SK-N-SH (cell line): ENCODE measurements around the gene USP2. TPM values are rescaled to one million over a fixed set of nuclear protein-coding genes. Genes with fewer than 3 reads are reported as not detected.

Experiments
- CTCF ChIA-PET: fragments of 300-600, 350-600 bp; formaldehyde crosslinking; extraction: SDS; loops from one replicate; lab custom pipeline; 2021; lab: Yijun Ruan, JAX
- POLR2A ChIA-PET: fragments of 350-600 bp; sonication (Branson Sonifier 250); formaldehyde crosslinking; extraction: SDS; loops from one replicate; lab custom pipeline; 2020; ENCODE audit warnings: antibody characterized with exemption, inconsistent platforms; lab: Yijun Ruan, JAX
- DNase-seq: peaks from one replicate; pipeline ENCODE4 v3.0.0; 2012
- H2AFZ ChIP-seq: fragments of 200-600 bp; sonication (generic); 2 replicates; pipeline ENCODE4 v1.8.1; 2016; ENCODE audit warnings: antibody characterized with exemption, mild to moderate bottlenecking, low read depth
- H3F3A ChIP-seq: fragments of 200-600 bp; sonication (generic); replicated peaks from 2 replicates; pipeline ENCODE3; 2016; ENCODE audit warnings: antibody characterized with exemption, mild to moderate bottlenecking; ENCODE audit not compliant: insufficient read depth
- H3K27ac ChIP-seq, 2 experiments: fragments of 200-500 bp in 1 of 2; fragments of 200-600 bp in 1 of 2; sonication (Bioruptor generic) in 1 of 2; sonication (generic), shearing (Covaris generic) in 1 of 2; 2 replicates each; pipeline versions ENCODE4 v1.5.1 to v1.6.1; 2014 to 2016; ENCODE audit warnings: low read depth in 2 of 2, inconsistent platforms in 1 of 2, low read length in 1 of 2, mild to moderate bottlenecking in 1 of 2, mixed read lengths in 1 of 2
- H3K27me3 ChIP-seq: fragments of 200-600 bp; sonication (generic), shearing (Covaris generic); 2 replicates; pipeline ENCODE4 v1.6.1; 2016; ENCODE audit warnings: mixed run types; ENCODE audit not compliant: insufficient read depth
- H3K36me3 ChIP-seq, 2 experiments: fragments of 200-500 bp in 1 of 2; fragments of 200-600 bp in 1 of 2; sonication (Bioruptor generic) in 1 of 2; sonication (generic) in 1 of 2; replicated peaks in 1 of 2; 2 replicates each; pipeline versions ENCODE3 to v1.5.1; 2014 to 2016; ENCODE audit warnings: low read length in 1 of 2, mild to moderate bottlenecking in 1 of 2; ENCODE audit not compliant: insufficient read depth in 2 of 2, control insufficient read depth in 1 of 2
- H3K4me1 ChIP-seq, 2 experiments: fragments of 200-500 bp in 1 of 2; fragments of 200-600 bp in 1 of 2; sonication (Bioruptor generic) in 1 of 2; sonication (generic), shearing (Covaris generic) in 1 of 2; 2 replicates each; pipeline versions ENCODE4 v1.5.1 to v1.6.1; 2014 to 2016; ENCODE audit warnings: low read depth in 1 of 2, low read length in 1 of 2, mixed run types in 1 of 2; ENCODE audit not compliant: insufficient read depth in 2 of 2, control insufficient read depth in 1 of 2
- H3K4me2 ChIP-seq: fragments of 200-600 bp; sonication (generic), shearing (Covaris generic); 2 replicates; pipeline ENCODE4 v1.6.1; 2017; ENCODE audit warnings: mixed run types
- H3K4me3 ChIP-seq, 2 experiments: fragments of 200-500 bp in 1 of 2; fragments of 200-600 bp in 1 of 2; sonication (Bioruptor generic) in 1 of 2; sonication (generic), shearing (Covaris generic) in 1 of 2; 2 replicates each; pipeline versions ENCODE4 v1.5.1 to v1.8.1; 2014 to 2016; ENCODE audit warnings: low read depth in 2 of 2, inconsistent platforms in 1 of 2, low read length in 1 of 2, mild to moderate bottlenecking in 1 of 2, mixed read lengths in 1 of 2, moderate library complexity in 1 of 2
- H3K79me2 ChIP-seq: fragments of 200-600 bp; sonication (generic); 2 replicates; pipeline ENCODE4 v1.8.1; 2017; ENCODE audit warnings: mild to moderate bottlenecking; ENCODE audit not compliant: insufficient read depth
- H3K9ac ChIP-seq: fragments of 200-600 bp; sonication (generic); 2 replicates; pipeline ENCODE4 v1.6.1; 2017; ENCODE audit warnings: mixed run types
- H3K9me2 ChIP-seq: fragments of 200-600 bp; sonication (generic); 2 replicates; pipeline ENCODE4 v1.6.1; 2017; ENCODE audit warnings: mixed run types
- H3K9me3 ChIP-seq: fragments of 200-600 bp; sonication (generic); 2 replicates; pipeline ENCODE4 v1.6.1; 2017; ENCODE audit warnings: mixed run types, mild to moderate bottlenecking, moderate library complexity
- H4K20me1 ChIP-seq: fragments of 200-600 bp; sonication (generic); 2 replicates; pipeline ENCODE4 v1.6.1; 2017; ENCODE audit warnings: mild to moderate bottlenecking, mixed run types; ENCODE audit not compliant: insufficient read depth
- CHD2 ChIP-seq: fragments of 150-350 bp; IDR thresholded peaks from 2 replicates; pipeline ENCODE4 v1.6.1; 2018; ENCODE audit warnings: low read length; ENCODE audit not compliant: partially characterized antibody
- CTCF ChIP-seq: fragments of 200-600 bp; sonication (generic); IDR thresholded peaks from 2 replicates; pipeline ENCODE4 v1.6.1; 2017; ENCODE audit warnings: antibody characterized with exemption, mild to moderate bottlenecking, moderate library complexity
- EP300 ChIP-seq, 2 experiments: IDR thresholded peaks; 2 replicates each; pipeline versions ENCODE4 v1.4.0 to v1.6.1; 2012; ENCODE audit warnings: borderline replicate concordance in 1 of 2, low read depth in 1 of 2, low read length in 1 of 2
- EZH2phosphoT487 ChIP-seq: fragments of 200-600 bp; sonication (generic); IDR thresholded peaks from 2 replicates; pipeline ENCODE4 v1.6.1; 2017; ENCODE audit warnings: low read depth, mixed run types, mild to moderate bottlenecking, antibody characterized with exemption, moderate library complexity, borderline replicate concordance
- NFIC ChIP-seq: IDR thresholded peaks from 2 replicates; pipeline ENCODE4 v1.4.0; 2012; ENCODE audit warnings: borderline replicate concordance
- NRF1 ChIP-seq: IDR thresholded peaks from 2 replicates; pipeline ENCODE4 v1.6.1; 2012; ENCODE audit warnings: low read depth, mild to moderate bottlenecking, low read length
- RCOR1 ChIP-seq: fragments of 150-350 bp; IDR thresholded peaks from 2 replicates; pipeline ENCODE4 v1.6.1; 2017; ENCODE audit warnings: antibody characterized with exemption, low read length
- REST ChIP-seq: IDR thresholded peaks from 2 replicates; pipeline ENCODE4 v1.6.1; 2012; ENCODE audit warnings: mild to moderate bottlenecking, low read depth, low read length, moderate library complexity
- RFX5 ChIP-seq: IDR thresholded peaks from 2 replicates; pipeline ENCODE4 v1.6.1; 2012; ENCODE audit warnings: mild to moderate bottlenecking, improper control_type of control experiment, low read length
- RXRA ChIP-seq: IDR thresholded peaks from 2 replicates; pipeline ENCODE4 v1.4.0; 2012; ENCODE audit warnings: low read depth, mild to moderate bottlenecking, borderline replicate concordance
- SIN3A ChIP-seq: IDR thresholded peaks from 2 replicates; pipeline ENCODE4 v1.6.1; 2012; ENCODE audit warnings: low read depth, mild to moderate bottlenecking, low read length, moderate library complexity, borderline replicate concordance
- SMC3 ChIP-seq: IDR thresholded peaks from 2 replicates; pipeline ENCODE4 v1.6.1; 2012; ENCODE audit warnings: low read depth, low read length, improper control_type of control experiment
- TCF12 ChIP-seq: IDR thresholded peaks from 2 replicates; pipeline ENCODE4 v1.4.0; 2012
- TEAD4 ChIP-seq: IDR thresholded peaks from 2 replicates; pipeline ENCODE4 v1.4.0; 2012; ENCODE audit warnings: mild to moderate bottlenecking, borderline replicate concordance; ENCODE audit not compliant: insufficient read depth
- YY1 ChIP-seq: IDR thresholded peaks from 2 replicates; pipeline ENCODE4 v1.4.0; 2012; ENCODE audit warnings: low read depth, mild to moderate bottlenecking
- WGBS: methylation state at CpG from one replicate; pipeline ENCODE4 v1.1.6; 2017; ENCODE audit warnings: low lambda C conversion rate; 5-methylcytosine and 5-hydroxymethylcytosine counted together
- polyA plus RNA-seq, 3 experiments: library from polyadenylated mRNA; depleted of rRNA; stranded (reverse); fragments of >200 nt; gene quantifications; 2 replicates each; pipeline ENCODE4 v1.2.3, GENCODE V29; 2012
- TF ChIP-seq, protein P1 (sequence below): IDR thresholded peaks from 2 replicates; pipeline ENCODE4 v1.4.0; 2012; ENCODE audit warnings: low read depth, borderline replicate concordance
- TF ChIP-seq, protein P2 (sequence below): IDR thresholded peaks from 2 replicates; pipeline ENCODE4; 2012

Gene USP2
- polyA plus RNA-seq, 1 of the 3 experiments (the other 2 are of a cell fraction), result 0.97 TPM

- no peak overlapping the region for H3K9ac ChIP-seq
- H3K4me1 ChIP-seq, result peaks cover 0 to 5% of the 10 kb centered on the region in 2 experiments; a peak in 1 of 4 replicates
- H3K27me3 ChIP-seq, result no peaks in the 10 kb centered on the region
- no peak for TF ChIP-seq SIN3A
- TF ChIP-seq REST, result no peak
- TF ChIP-seq RCOR1, result no peak
- TF ChIP-seq NRF1, result no peak
- no peak for TF ChIP-seq EZH2phosphoT487
- TF ChIP-seq CHD2, result no peak
- TF ChIP-seq, protein P1, sequence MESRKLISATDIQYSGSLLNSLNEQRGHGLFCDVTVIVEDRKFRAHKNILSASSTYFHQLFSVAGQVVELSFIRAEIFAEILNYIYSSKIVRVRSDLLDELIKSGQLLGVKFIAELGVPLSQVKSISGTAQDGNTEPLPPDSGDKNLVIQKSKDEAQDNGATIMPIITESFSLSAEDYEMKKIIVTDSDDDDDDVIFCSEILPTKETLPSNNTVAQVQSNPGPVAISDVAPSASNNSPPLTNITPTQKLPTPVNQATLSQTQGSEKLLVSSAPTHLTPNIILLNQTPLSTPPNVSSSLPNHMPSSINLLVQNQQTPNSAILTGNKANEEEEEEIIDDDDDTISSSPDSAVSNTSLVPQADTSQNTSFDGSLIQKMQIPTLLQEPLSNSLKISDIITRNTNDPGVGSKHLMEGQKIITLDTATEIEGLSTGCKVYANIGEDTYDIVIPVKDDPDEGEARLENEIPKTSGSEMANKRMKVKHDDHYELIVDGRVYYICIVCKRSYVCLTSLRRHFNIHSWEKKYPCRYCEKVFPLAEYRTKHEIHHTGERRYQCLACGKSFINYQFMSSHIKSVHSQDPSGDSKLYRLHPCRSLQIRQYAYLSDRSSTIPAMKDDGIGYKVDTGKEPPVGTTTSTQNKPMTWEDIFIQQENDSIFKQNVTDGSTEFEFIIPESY, result no peak
- TF ChIP-seq EP300 (IDR thresholded peaks at IDR 0.05; ENCODE audit: borderline replicate concordance in 1 of 2, low read depth in 1 of 2, low read length in 1 of 2), result no peak
- TF ChIP-seq, protein P2, sequence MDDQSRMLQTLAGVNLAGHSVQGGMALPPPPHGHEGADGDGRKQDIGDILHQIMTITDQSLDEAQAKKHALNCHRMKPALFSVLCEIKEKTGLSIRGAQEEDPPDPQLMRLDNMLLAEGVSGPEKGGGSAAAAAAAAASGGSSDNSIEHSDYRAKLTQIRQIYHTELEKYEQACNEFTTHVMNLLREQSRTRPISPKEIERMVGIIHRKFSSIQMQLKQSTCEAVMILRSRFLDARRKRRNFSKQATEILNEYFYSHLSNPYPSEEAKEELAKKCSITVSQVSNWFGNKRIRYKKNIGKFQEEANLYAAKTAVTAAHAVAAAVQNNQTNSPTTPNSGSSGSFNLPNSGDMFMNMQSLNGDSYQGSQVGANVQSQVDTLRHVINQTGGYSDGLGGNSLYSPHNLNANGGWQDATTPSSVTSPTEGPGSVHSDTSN, result no peak
- TF ChIP-seq CTCF, result no peak
- TF ChIP-seq TEAD4, result no peak
- TF ChIP-seq RXRA, result no peak
- no peak for TF ChIP-seq YY1
- TF ChIP-seq TCF12, result no peak
- no peak for TF ChIP-seq RFX5
- no peak for TF ChIP-seq NFIC
- TF ChIP-seq SMC3, result no peak
- TF ChIP-seq, all 33 proteins: peak for 0
- H4K20me1 ChIP-seq, result no peaks in the 10 kb centered on the region
- H3K79me2 ChIP-seq, result no peaks in the 10 kb centered on the region
- H3K27ac ChIP-seq, result no peak overlapping the region
- 82% methylated on average over 4 of the region's 4 CpGs for WGBS
- peaks cover 4% of the 10 kb centered on the region for H3F3A ChIP-seq
- H3K4me2 ChIP-seq, result no peak overlapping the region
- ChIA-PET POLR2A (interaction anchor here (0.9 to 1.6 kb wide), 3 partner anchors 13 to 239 kb away, joined by 3 to 8 read pairs (median 7); a partner anchor contains a TSS), CTCF (interaction anchor here (0.7 to 8.9 kb wide), 61 partner anchors 9 to 296 kb away, joined by 3 to 106 read pairs (median 5); partner anchors contain the start of genes C1QTNF5, C2CD2L, CBL and NLRX1)
- H3K9me3 ChIP-seq, result no peaks in the 10 kb centered on the region
- H3K36me3 ChIP-seq, result no peaks in the 10 kb centered on the region
- H2AFZ ChIP-seq, result no peak overlapping the region
- no peak overlapping the region for H3K4me3 ChIP-seq
- H3K9me2 ChIP-seq, result no peaks in the 10 kb centered on the region
- DNase-seq, result no peak
Measured at GRCh38 chr11:119324189-119324588, 57.3 kb downstream of the USP2 start.
